Ovary (tissue), 9 donors: ENCODE measurements around the gene CYSTM1. TPM values are rescaled to one million over a fixed set of nuclear protein-coding genes. Genes with fewer than 3 reads are reported as not detected.

Experiments used
- DNase-seq, 5 donors: peaks; one replicate each; pipeline ENCODE4 v3.0.0-alpha.2; 2019 to 2020
- H3K27ac ChIP-seq, 2 donors: fragments of 200-600 bp; one replicate each; pipeline versions ENCODE4 v1.5.1 to v1.8.0; 2019 to 2022
- H3K27me3 ChIP-seq: fragments of 200-600 bp; one replicate; pipeline ENCODE4 v1.8.0; 2022
- H3K36me3 ChIP-seq: fragments of 200-600 bp; sonication (generic); one replicate; pipeline ENCODE4 v1.5.1; 2019
- H3K4me1 ChIP-seq: one replicate; pipeline ENCODE4 v1.8.1; 2013; ENCODE audit warnings: mild to moderate bottlenecking, moderate library complexity; ENCODE audit not compliant: insufficient read depth
- H3K4me3 ChIP-seq: fragments of 200-600 bp; sonication (generic); one replicate; pipeline ENCODE4 v1.5.1; 2017
- H3K9me3 ChIP-seq, 2 donors: fragments of 200-600 bp in 1 of 2; sonication (generic) in 1 of 2; one replicate each; pipeline versions ENCODE4 v1.5.1 to v1.8.1; 2013 to 2019; ENCODE audit warnings: mild to moderate bottlenecking in 1 of 2, moderate library complexity in 1 of 2
- EP300 ChIP-seq: sonication (generic); formaldehyde crosslinking; IDR thresholded peaks from one replicate; pipeline ENCODE4 v1.6.1; 2017; ENCODE audit warnings: antibody characterized with exemption
- POLR2A ChIP-seq: fragments of 450-650 bp; IDR thresholded peaks from one replicate; pipeline ENCODE4 v1.6.1; 2017; ENCODE audit warnings: antibody characterized with exemption, mild to moderate bottlenecking, moderate library complexity
- WGBS, 3 donors: extraction: QIAGEN DNeasy Blood & Tissue Kit in 1 of 3; methylation state at CpG; one replicate each; pipeline versions ENCODE4 v1.1.5 to v1.1.7; 2013 to 2017; 5-methylcytosine and 5-hydroxymethylcytosine counted together
- intact Hi-C, 4 donors: fragments of 100-400 bp; cut with DNase I; formaldehyde crosslinking; loops; one replicate each; pipeline versions ENCODE4 v1.11.0 to v1.15.1; 2022 to 2023
- polyA plus RNA-seq, 2 donors: library from polyadenylated mRNA; stranded (reverse); fragments of 200-250 nt in 1 of 2; fragments of 350-450 nt in 1 of 2; fragmentation: Illumina TruSeq in 1 of 2; extraction: RNeasy Lipid Tissue Mini Kit (QIAGEN cat#74804) in 1 of 2; gene quantifications; one replicate each; pipeline ENCODE4 v1.2.3, GENCODE V29; 2013 to 2014
- total RNA-seq, 7 donors: library from RNA; depleted of rRNA in 2 of 7; stranded (reverse); fragments of >200 nt in 2 of 7; fragmentation: NEBNext Ultra II Directional in 3 of 7; extraction: Animal tissue kit (Norgen Biotek cat#: 25700) in 3 of 7; gene quantifications; one replicate each; pipeline versions ENCODE4 v1.1.0 to v1.2.4, GENCODE V29; 2016 to 2023
- TF ChIP-seq, protein P1 (sequence below), 3 donors: fragments of 450-650 bp in 2 of 3; fragments of 200-600 bp in 1 of 3; IDR thresholded peaks; one replicate each; pipeline versions ENCODE4 v1.5.1 to v1.8.0; 2016 to 2022; ENCODE audit warnings: antibody characterized with exemption in 3 of 3, mild to moderate bottlenecking in 1 of 3
- donor health status: DM: no; HTN: no; CAD: no; lungs with moderate emphysema.
- donor health status: DM: no; HTN: no; CAD: no.
- donor health status: Bipolar disorder and iron deficiency.
- donor health status: DM: yes; HTN: yes; CAD: no.
- donor health status: DM: no; HTN: no; CAD: no.
- donor health status: DM: yes; HTN: yes; CAD: no.

Gene CYSTM1
- total and polyA plus RNA-seq, 9 donors: 24.6 to 143 (median 40.5) TPM

DNA sequence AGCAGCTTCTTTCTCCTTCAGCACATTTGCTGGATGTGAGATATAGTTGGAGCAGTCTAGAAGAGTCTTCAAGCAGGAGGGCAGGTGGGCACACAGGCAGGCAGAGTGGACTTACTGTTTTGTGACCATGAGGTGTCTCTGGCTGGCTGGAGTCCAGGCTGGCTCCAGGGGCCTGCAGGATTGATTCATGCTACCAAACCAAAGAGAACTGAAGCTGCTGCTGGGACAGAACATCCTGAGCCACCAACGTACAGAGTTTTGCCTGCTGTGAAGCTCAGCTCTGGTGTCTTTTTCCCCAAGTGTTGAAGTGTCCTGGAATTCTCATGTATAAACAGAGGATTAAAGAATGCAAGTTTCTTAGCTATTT is 45.7 kb downstream of the CYSTM1 start:
- Histone ChIP-seq H3K4me3 (no peak overlapping the region), H3K4me1 (no peaks in the 10 kb centered on the region), H3K9me3 (no peaks in the 10 kb centered on the region), H3K27ac (no peak overlapping the region), H3K27me3 (no peaks in the 10 kb centered on the region), H3K36me3 (no peaks in the 10 kb centered on the region)
- TF ChIP-seq, protein P1, sequence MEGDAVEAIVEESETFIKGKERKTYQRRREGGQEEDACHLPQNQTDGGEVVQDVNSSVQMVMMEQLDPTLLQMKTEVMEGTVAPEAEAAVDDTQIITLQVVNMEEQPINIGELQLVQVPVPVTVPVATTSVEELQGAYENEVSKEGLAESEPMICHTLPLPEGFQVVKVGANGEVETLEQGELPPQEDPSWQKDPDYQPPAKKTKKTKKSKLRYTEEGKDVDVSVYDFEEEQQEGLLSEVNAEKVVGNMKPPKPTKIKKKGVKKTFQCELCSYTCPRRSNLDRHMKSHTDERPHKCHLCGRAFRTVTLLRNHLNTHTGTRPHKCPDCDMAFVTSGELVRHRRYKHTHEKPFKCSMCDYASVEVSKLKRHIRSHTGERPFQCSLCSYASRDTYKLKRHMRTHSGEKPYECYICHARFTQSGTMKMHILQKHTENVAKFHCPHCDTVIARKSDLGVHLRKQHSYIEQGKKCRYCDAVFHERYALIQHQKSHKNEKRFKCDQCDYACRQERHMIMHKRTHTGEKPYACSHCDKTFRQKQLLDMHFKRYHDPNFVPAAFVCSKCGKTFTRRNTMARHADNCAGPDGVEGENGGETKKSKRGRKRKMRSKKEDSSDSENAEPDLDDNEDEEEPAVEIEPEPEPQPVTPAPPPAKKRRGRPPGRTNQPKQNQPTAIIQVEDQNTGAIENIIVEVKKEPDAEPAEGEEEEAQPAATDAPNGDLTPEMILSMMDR (IDR thresholded peaks at IDR 0.05): no peak
- no peak for TF ChIP-seq EP300
- TF ChIP-seq POLR2A: no peak
- no peak for DNase-seq
- intact Hi-C loops: no loop called here
- 70 to 79% (median 77%) methylated on average over 1 of the region's 1 CpG for WGBS, 3 donors

DNA sequence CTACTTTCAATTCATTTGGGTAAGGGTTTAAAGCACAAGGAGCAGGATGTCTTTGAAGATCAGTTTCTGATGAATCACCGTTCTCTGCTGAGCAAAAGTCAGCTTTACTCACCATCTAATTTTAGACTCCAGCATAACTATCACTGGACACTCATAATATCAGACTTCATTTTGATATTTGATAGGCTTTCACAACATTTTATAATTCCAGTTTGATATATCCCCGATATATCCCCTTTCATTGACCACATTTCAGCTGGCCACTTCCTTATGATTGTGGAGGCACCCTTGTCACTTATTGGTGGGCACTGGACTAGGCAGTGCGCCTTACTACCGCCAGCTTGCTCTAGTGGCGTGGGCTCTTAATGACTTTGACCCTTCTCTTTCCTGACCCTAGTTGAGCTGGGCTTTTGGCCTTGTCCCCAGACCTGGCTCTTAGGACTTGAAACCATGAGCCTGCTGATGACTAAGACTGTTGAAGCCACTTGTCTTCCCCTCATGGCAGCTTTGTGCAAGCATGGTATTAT is 46.8 kb downstream of the CYSTM1 start:
- TF ChIP-seq POLR2A (no peak), EP300 (no peak)
- TF ChIP-seq, protein P1 (IDR thresholded peaks at IDR 0.05): no peak
- Histone ChIP-seq H3K4me3 (no peak overlapping the region), H3K9me3 (no peaks in the 10 kb centered on the region), H3K27me3 (no peaks in the 10 kb centered on the region), H3K27ac (no peak overlapping the region), H3K4me1 (no peaks in the 10 kb centered on the region), H3K36me3 (no peaks in the 10 kb centered on the region)
- WGBS, 3 donors: 77 to 89% (median 85%) methylated on average over 5 of the region's 5 CpGs
- DNase-seq: no peak
- intact Hi-C loops: no loop called here

DNA sequence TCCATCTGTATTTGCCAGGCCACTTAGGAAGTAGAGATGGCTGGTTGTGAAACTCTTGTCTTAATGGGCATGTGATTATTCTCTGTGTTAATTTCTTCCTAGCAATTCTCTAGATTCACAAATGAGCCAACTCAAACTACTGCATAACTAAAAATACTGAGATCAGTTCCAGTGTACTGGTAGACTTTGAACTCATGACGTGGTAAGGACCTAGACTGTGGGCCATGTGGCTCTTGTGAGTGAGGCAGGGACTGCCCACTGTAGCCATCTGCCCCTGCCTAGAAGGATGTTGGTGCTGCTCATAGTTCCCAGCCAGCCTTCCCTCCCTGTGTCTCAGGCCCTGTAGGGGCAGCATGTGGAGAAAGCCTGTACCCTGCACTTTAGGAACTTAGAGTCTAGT is 47.4 kb downstream of the CYSTM1 start:
- Histone ChIP-seq H3K4me3 (no peak overlapping the region), H3K9me3 (no peaks in the 10 kb centered on the region), H3K36me3 (no peaks in the 10 kb centered on the region), H3K4me1 (no peaks in the 10 kb centered on the region), H3K27ac (no peak overlapping the region), H3K27me3 (no peaks in the 10 kb centered on the region)
- TF ChIP-seq, protein P1 (IDR thresholded peaks at IDR 0.05): no peak
- TF ChIP-seq POLR2A: no peak
- TF ChIP-seq EP300: no peak
- no peak for DNase-seq
- 88 to 95% (median 91%) methylated on average over 1 of the region's 1 CpG for WGBS, 3 donors
- intact Hi-C loops: no loop called here

DNA sequence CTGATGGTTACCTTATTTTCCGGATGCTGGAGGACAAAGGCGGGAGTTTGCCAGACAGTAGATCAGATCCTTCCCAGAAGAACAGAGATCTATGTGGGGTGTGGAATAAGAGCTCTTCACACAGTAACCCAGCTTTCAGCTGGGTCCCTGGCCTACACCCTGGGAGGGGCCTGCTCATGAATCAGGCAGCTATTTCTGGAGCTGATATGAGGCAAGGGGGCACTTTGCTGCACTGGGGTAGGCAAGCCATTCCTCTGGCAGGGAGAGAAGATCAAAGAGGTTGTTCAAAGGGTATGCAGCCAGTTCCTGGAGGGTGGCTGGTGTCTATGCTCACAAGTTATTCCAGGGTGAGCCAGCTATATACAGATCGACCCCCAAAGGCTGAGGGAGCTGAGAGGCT is 48.6 kb downstream of the CYSTM1 start:
- intact Hi-C loops: no loop called here
- H3K4me3 ChIP-seq: no peak overlapping the region
- 84 to 87% (median 85%) methylated on average over 3 of the region's 3 CpGs for WGBS, 3 donors

More for the DNA sequence above, 48.6 kb downstream of the CYSTM1 start:
- H3K9me3 ChIP-seq: no peaks in the 10 kb centered on the region
- TF ChIP-seq, protein P1 (IDR thresholded peaks at IDR 0.05): no peak
- TF ChIP-seq POLR2A: no peak
- TF ChIP-seq EP300: no peak
- H3K36me3 ChIP-seq: no peaks in the 10 kb centered on the region
- H3K27ac ChIP-seq: no peak overlapping the region
- DNase-seq: no peak
- H3K4me1 ChIP-seq: no peaks in the 10 kb centered on the region
- H3K27me3 ChIP-seq: no peaks in the 10 kb centered on the region
